ENCODE data around the gene SMPDL3A.

SMPDL3A gene

GRCh38 chr6:122778985-122779661, 9.9 kb upstream of the SMPDL3A start:
- no peak for DNase-seq

GRCh38 chr6:122779667-122780066, 9.4 kb upstream of the SMPDL3A start, which contains the start of gene FABP7:
FABP7 (plus strand) TSS chr6:122779716; CDS start chr6:122779795, 79 bp downstream.
- no peak for DNase-seq

- DNase-seq: no peak
These were observed 8.9 kb upstream of the SMPDL3A start for GRCh38 chr6:122780114-122780513.

- DNase-seq: no peak
These were observed 7.3 kb upstream of the SMPDL3A start for GRCh38 chr6:122781716-122782115.

GRCh38 chr6:122783401-122783800, 5.7 kb upstream of the SMPDL3A start:
- no peak for DNase-seq

- no peak for DNase-seq
These were observed 3.2 kb upstream of the SMPDL3A start for GRCh38 chr6:122785891-122786290.

GRCh38 chr6:122787721-122788120, 1.3 kb upstream of the SMPDL3A start:
- DNase-seq: no peak

- no peak for DNase-seq
These were observed 850 bp upstream of the SMPDL3A start for GRCh38 chr6:122788208-122788607.

GRCh38 chr6:122788663-122789181, 336 bp upstream of the SMPDL3A start:
- DNase-seq: no peak

GRCh38 chr6:122790028-122790422, 967 bp downstream of the SMPDL3A start:
- DNase-seq: no peak

GRCh38 chr6:122790423-122791309, 1.6 kb downstream of the SMPDL3A start:
- no peak for DNase-seq

GRCh38 chr6:122791310-122791679, 2.2 kb downstream of the SMPDL3A start:
- no peak for DNase-seq

GRCh38 chr6:122792766-122793165, 3.7 kb downstream of the SMPDL3A start:
- DNase-seq: no peak

- DNase-seq: no peak
These were observed 8.5 kb downstream of the SMPDL3A start for GRCh38 chr6:122797537-122797936.

- DNase-seq: no peak
These were observed 9.1 kb downstream of the SMPDL3A start for GRCh38 chr6:122798099-122798641.

- no peak for DNase-seq
These were observed 10.2 kb downstream of the SMPDL3A start for GRCh38 chr6:122799140-122799745.

- no peak for DNase-seq
These were observed 11.0 kb downstream of the SMPDL3A start for GRCh38 chr6:122799916-122800686.

- no peak for DNase-seq
These were observed 11.8 kb downstream of the SMPDL3A start for GRCh38 chr6:122800906-122801305.

GRCh38 chr6:122801397-122801796, 12.3 kb downstream of the SMPDL3A start:
- no peak for DNase-seq

GRCh38 chr6:122803171-122803661, 14.2 kb downstream of the SMPDL3A start:
- no peak for DNase-seq

GRCh38 chr6:122804962-122805485, 16.0 kb downstream of the SMPDL3A start:
- no peak for DNase-seq

- no peak for DNase-seq
These were observed 17.2 kb downstream of the SMPDL3A start for GRCh38 chr6:122806291-122806690.

Data from effector CD8-positive, alpha-beta T cell (primary cell).